Peyer's patch (tissue), 4 donors: ENCODE measurements around the gene RAB8A.

Experiments used
- CTCF ChIP-seq, 6 experiments: fragments of 450-650 bp in 4 of 6; fragments of 200-600 bp in 2 of 6; sonication (generic) in 1 of 6; IDR thresholded peaks; one replicate each; pipeline ENCODE4 v1.5.1; 2017 to 2019; ENCODE audit warnings: antibody characterized with exemption in 6 of 6, mild to moderate bottlenecking in 3 of 6, moderate library complexity in 1 of 6
- POLR2A ChIP-seq, 2 donors: fragments of 450-650 bp; IDR thresholded peaks; one replicate each; pipeline ENCODE4 v1.5.1; 2017; ENCODE audit warnings: antibody characterized with exemption in 2 of 2, mild to moderate bottlenecking in 2 of 2, moderate library complexity in 2 of 2

DNA sequence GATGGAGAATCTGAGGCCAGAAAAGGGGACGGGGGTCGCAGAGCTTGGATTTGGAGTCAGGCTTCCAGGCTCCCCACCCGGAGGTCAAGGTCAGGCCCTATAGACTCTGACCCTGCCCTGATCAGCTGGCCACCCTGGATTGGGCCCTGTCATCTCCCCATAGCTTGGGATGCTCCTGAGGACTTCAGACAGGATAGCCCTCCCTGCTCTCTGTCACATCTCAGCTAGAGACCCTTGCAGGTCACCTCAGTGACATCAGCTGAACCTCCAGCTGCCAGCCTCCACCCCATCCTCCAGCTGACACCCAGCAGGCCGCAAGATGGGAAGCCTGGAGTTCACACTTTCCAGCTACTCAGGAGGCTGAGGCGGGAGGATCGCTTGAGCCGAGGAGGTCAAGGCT is 38.2 kb upstream of the RAB8A start:
- no peak for TF ChIP-seq CTCF (IDR thresholded peaks at IDR 0.05)
- TF ChIP-seq POLR2A (IDR thresholded peaks at IDR 0.05): no peak
